GM18951 (cell line): ENCODE data around the gene AMDHD1.

Experiments used
- POLR2A ChIP-seq: IDR thresholded peaks from 4 replicates; pipeline ENCODE4 v1.6.1; 2011; ENCODE audit warnings: mild to moderate bottlenecking; ENCODE audit not compliant: insufficient read length, insufficient read depth; ENCODE audit errors: extremely low read depth
- in situ Hi-C: fragments of 300-500 bp; cut with MboI; formaldehyde crosslinking; loops from one replicate; pipeline ENCODE4 v1.12.0; 2022; ENCODE audit warnings: low sequenced_read_pairs, mixed read lengths, inconsistent platforms; ENCODE audit not compliant: unreplicated experiment

AMDHD1 gene

GRCh38 chr12:95943330-95943842, at the start of gene AMDHD1:
Gene AMDHD1 (plus strand): TSS chr12:95943331. CDS start chr12:95943399, 68 bp downstream.
- in situ Hi-C loops, result no loop called here
- TF ChIP-seq POLR2A, result no peak

DNA sequence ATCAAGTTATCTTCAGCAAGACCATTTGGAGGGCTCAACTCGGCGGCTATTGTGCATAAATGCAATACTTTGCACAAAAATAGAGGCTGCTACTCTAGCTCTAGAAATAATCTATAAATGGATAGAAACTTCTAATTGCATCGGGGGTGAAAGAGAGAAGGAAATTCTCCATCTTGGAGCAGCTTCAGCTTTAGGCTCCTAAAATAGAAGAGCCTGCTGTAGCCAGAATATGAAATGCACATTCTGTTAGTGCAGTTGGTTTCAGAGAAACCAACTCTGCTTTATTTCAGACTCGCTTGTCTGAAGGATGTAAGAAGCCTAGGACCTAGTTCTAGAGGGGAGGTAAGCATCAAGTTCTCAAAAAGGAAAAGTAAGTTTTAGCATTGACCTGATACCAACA, 46.3 kb upstream of the AMDHD1 start:
- in situ Hi-C loops, result no loop called here
- no peak for TF ChIP-seq POLR2A

DNA sequence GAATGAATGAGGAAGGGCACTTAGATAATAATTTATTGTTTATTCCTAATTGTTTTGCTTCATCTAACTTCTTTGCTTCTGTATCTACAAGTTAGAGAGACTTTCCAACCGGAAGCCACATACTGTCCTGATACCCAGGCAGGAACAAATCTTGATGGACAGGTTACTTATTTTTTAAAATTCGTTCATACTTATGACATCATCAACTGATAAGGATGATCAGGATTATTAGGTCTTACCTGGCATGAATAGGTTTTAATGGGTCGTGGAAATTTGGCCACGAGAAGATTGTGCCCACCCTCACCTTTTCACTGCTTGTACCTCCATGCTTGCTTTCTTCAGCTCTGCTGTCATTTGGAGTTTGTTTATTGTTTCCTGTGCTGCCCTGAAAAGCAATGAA, 45.0 kb upstream of the AMDHD1 start:
- no peak for TF ChIP-seq POLR2A
- in situ Hi-C loops, result no loop called here

DNA sequence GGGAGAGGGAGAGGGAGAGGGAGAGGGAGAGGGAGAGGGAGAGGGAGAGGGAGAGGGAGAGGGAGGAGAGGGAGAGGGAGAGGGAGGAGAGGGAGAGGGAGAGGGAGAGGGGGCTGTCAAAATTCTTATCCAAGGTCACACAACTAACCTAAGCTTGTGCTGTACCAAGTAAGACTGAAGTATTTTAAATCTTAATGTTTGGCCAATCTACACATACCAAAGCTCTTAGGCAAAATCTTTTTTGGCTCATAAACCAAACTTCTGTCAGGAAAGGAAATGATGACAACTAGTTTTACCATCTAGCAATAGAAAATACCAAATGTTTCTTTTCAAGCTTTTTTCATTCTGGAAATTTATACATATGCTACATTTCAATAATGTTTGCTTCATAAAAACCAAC, 34.6 kb upstream of the AMDHD1 start:
- TF ChIP-seq POLR2A, result no peak
- in situ Hi-C loops, result no loop called here

GRCh38 chr12:95909871-95910270, 33.3 kb upstream of the AMDHD1 start:
- in situ Hi-C loops, result no loop called here

GRCh38 chr12:95918194-95918993, 24.7 kb upstream of the AMDHD1 start:
- in situ Hi-C loops, result no loop called here
- no peak for TF ChIP-seq POLR2A

More at GRCh38 chr12:95909871-95910270, 33.3 kb upstream of the AMDHD1 start:
- no peak for TF ChIP-seq POLR2A

DNA sequence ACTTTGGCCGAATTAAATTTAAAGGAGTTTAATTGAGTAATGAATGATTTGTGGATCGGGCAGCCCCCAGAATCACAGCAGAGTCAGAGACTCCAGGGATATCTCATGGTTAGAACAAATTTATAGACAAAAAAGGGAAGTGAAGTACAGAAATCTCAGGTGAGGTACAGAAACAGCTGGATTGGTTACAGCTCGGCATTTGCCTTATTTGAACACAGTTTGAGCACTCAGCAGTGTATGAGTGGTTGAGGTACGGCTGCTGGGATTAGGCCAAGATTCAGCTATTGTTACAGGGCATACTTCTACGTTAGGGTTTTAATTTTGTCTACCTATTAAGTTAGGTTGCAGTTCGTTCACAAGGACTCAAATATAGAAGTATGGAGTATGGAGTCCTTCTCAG, 24.0 kb upstream of the AMDHD1 start:
- no peak for TF ChIP-seq POLR2A

GRCh38 chr12:95922231-95922630, 20.9 kb upstream of the AMDHD1 start:
- no peak for TF ChIP-seq POLR2A
- in situ Hi-C loops, result no loop called here

More for the DNA sequence above, 24.0 kb upstream of the AMDHD1 start:
- in situ Hi-C loops, result no loop called here

GRCh38 chr12:95940514-95940913, 2.6 kb upstream of the AMDHD1 start:
- in situ Hi-C loops, result no loop called here
- TF ChIP-seq POLR2A, result no peak

- no peak for TF ChIP-seq POLR2A
- in situ Hi-C loops, result no loop called here
Measured at GRCh38 chr12:95942101-95942523, 1.0 kb upstream of the AMDHD1 start.

DNA sequence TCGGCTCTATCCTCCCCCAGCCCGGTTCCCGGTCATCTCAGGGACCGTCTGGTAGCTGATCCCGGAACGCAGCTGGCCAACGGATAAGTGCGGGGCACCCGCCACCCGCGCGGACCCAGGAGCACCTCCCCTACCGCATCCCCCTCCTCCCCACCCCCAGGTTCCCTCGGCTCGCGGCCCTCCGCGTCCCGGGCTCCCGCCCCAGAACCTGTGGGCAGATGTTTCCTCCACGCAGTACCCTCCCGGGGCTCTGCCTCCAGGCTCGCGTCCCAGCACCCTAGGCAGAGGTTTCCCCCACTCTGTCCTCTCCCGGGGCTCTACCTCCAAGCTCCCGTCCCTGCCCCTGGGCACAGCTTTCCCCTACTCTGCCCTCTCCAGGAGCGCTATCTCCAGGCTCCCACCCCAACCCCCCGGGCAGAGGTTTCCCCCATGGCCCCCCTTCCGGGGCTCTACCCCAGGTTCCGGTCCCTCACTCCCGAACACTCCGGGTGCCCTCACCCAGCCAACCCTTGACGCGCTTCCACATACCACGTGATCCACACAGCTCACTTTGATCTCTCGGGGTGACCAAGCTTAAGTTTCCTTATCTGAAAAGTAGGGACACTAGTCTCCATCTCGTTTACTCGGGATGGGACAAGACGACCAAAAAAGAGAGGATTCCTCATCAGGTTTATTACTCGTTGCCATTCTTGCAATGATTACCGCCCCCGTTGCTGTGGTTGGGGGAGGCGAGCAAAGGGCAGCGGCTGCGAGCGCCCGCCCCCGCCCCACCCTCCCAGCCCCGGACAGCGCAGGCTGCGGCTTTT, 404 bp upstream of the AMDHD1 start, which contains the start of gene CCDC38:
TSS of gene CCDC38 (minus strand) at position 91 of the 806 bp plus-strand sequence. CDS start 6,105 bp downstream, outside the sequence.
- in situ Hi-C loops, result no loop called here
- peak; percentile 68 for TF ChIP-seq POLR2A

GRCh38 chr12:95944108-95944704, 1.1 kb downstream of the AMDHD1 start:
- no peak for TF ChIP-seq POLR2A
- in situ Hi-C loops, result no loop called here
